ENCODE data around the gene PDE6C. TPM values are rescaled to one million over a fixed set of nuclear protein-coding genes. Genes with fewer than 3 reads are reported as not detected.

The PDE6C gene
- total RNA-seq (not detected in 2 replicates), polyA plus RNA-seq (not detected in 2 replicates), polyA minus RNA-seq (not detected in 2 replicates)
- not detected for total RNA-seq (2013)

GRCh38 chr10:93612311-93612710, at the start of gene PDE6C:
TSS of gene PDE6C (plus strand) at chr10:93612537. CDS start at chr10:93612726, 189 bp downstream.
- peaks cover 0 to 3% (median 0%) of the 10 kb centered on the region in 4 experiments for H3K27me3 ChIP-seq (replicated peaks in 1 of 4; ENCODE audit: control extremely low read depth in 1 of 4, control insufficient read depth in 3 of 4, insufficient read depth in 4 of 4, low read length in 3 of 4)
- H4K20me1 ChIP-seq (ENCODE audit: control insufficient read depth, insufficient read depth, low read length, poor library complexity, severe bottlenecking): no peaks in the 10 kb centered on the region
- intact Hi-C loops (cut with micrococcal nuclease): no loop called here
- TF ChIP-seq CTCF (IDR thresholded peaks at IDR 0.05): no peak
- TF ChIP-seq EZH2 (IDR thresholded peaks at IDR 0.05; ENCODE audit: borderline replicate concordance, insufficient read depth, low read depth, low read length, poor library complexity, severe bottlenecking): no peak
- no peak within 1 kb of the TSS for H2AFZ ChIP-seq (ENCODE audit: insufficient read depth, low read depth, low read length, poor library complexity, severe bottlenecking)
- H3K9me3 Mint-ChIP-seq (ENCODE audit: insufficient read depth): peaks cover under 1% of the 10 kb centered on the region
- WGBS (ENCODE audit: insufficient coverage): 94% methylated on average over 4 of the region's 6 CpGs
- no peak within 1 kb of the TSS for H3K27ac ChIP-seq (ENCODE audit: low read length in 2 of 2)
- no peaks in the 10 kb centered on the region for H3K36me3 ChIP-seq (replicated peaks in 1 of 2; ENCODE audit: control extremely low read depth in 1 of 2, control insufficient read depth in 1 of 2, extremely low read depth in 1 of 2, insufficient read depth in 2 of 2, low read length in 1 of 2)
- peaks cover 13% of the 10 kb centered on the region for H3K4me1 Mint-ChIP-seq
- CTCF ChIA-PET: no interaction called here
- peaks cover 20% of the 10 kb centered on the region for H3K27me3 Mint-ChIP-seq
- H3K4me2 ChIP-seq (replicated peaks; ENCODE audit: low read depth, low read length, poor library complexity, severe bottlenecking): no peak within 1 kb of the TSS
- POLR2A ChIA-PET: no interaction called here
- no peak within 1 kb of the TSS for H3K4me3 ChIP-seq (ENCODE audit: control extremely low read depth in 1 of 5, extremely low read depth in 1 of 5, insufficient read depth in 1 of 5, low read depth in 2 of 5, low read length in 4 of 5)
- peaks cover 0 to 6% (median 1%) of the 10 kb centered on the region in 3 donors for H3K9me3 ChIP-seq (ENCODE audit: control extremely low read depth in 1 of 3, control insufficient read depth in 2 of 3, insufficient read depth in 1 of 3, low read length in 2 of 3)
- H3K27ac Mint-ChIP-seq: no peak within 1 kb of the TSS
- no peaks in the 10 kb centered on the region for H3K79me2 ChIP-seq (ENCODE audit: control insufficient read depth, insufficient read depth, low read length)
- no peak within 1 kb of the TSS for H3K9ac ChIP-seq (ENCODE audit: low read length)
- peaks cover 8 to 11% of the 10 kb centered on the region in 2 donors for H3K4me1 ChIP-seq (ENCODE audit: control insufficient read depth in 2 of 2, insufficient read depth in 2 of 2, low read length in 2 of 2)
- DNase-seq (no peak), ATAC-seq (ENCODE audit: low read depth) (no peak)
- H3K4me3 Mint-ChIP-seq: no peak within 1 kb of the TSS

GRCh38 chr10:93565446-93565845, 46.9 kb upstream of the PDE6C start:
- Histone ChIP-seq H3K27me3 (replicated peaks in 1 of 4; ENCODE audit: control extremely low read depth in 1 of 4, control insufficient read depth in 3 of 4, insufficient read depth in 4 of 4, low read length in 3 of 4) (peaks cover 0 to 28% (median 8%) of the 10 kb centered on the region in 4 experiments), H3K79me2 (ENCODE audit: control insufficient read depth, insufficient read depth, low read length) (no peaks in the 10 kb centered on the region), H2AFZ (ENCODE audit: insufficient read depth, low read depth, low read length, poor library complexity, severe bottlenecking) (no peak overlapping the region), H3K9me3 (ENCODE audit: control extremely low read depth in 1 of 3, control insufficient read depth in 2 of 3, insufficient read depth in 1 of 3, low read length in 2 of 3) (no peaks in the 10 kb centered on the region), H4K20me1 (ENCODE audit: control insufficient read depth, insufficient read depth, low read length, poor library complexity, severe bottlenecking) (no peaks in the 10 kb centered on the region), H3K9ac (ENCODE audit: low read length) (no peak overlapping the region), H3K4me3 (ENCODE audit: control extremely low read depth in 1 of 5, extremely low read depth in 1 of 5, insufficient read depth in 1 of 5, low read depth in 2 of 5, low read length in 4 of 5) (no peak overlapping the region), H3K4me1 (ENCODE audit: control insufficient read depth in 2 of 2, insufficient read depth in 2 of 2, low read length in 2 of 2) (no peaks in the 10 kb centered on the region), H3K36me3 (replicated peaks in 1 of 2; ENCODE audit: control extremely low read depth in 1 of 2, control insufficient read depth in 1 of 2, extremely low read depth in 1 of 2, insufficient read depth in 2 of 2, low read length in 1 of 2) (no peaks in the 10 kb centered on the region), H3K4me2 (replicated peaks; ENCODE audit: low read depth, low read length, poor library complexity, severe bottlenecking) (no peak overlapping the region), H3K27ac (ENCODE audit: low read length in 2 of 2) (no peak overlapping the region)
- no peak overlapping the region for H3K27ac Mint-ChIP-seq
- no peaks in the 10 kb centered on the region for H3K9me3 Mint-ChIP-seq (ENCODE audit: insufficient read depth)
- WGBS (ENCODE audit: insufficient coverage): 75% methylated on average over 2 of the region's 3 CpGs
- no peak overlapping the region for H3K4me3 Mint-ChIP-seq
- H3K4me1 Mint-ChIP-seq: no peaks in the 10 kb centered on the region
- POLR2A ChIA-PET: no interaction called here
- intact Hi-C loops (cut with micrococcal nuclease): no loop called here
- ATAC-seq (ENCODE audit: low read depth) (no peak), DNase-seq (no peak)
- CTCF ChIA-PET: interaction anchor here (1.9 kb wide), 1 partner anchor 11 kb away, joined by 5 read pairs; no protein-coding TSS in a partner anchor
- H3K27me3 Mint-ChIP-seq: peaks cover 52% of the 10 kb centered on the region
- TF ChIP-seq CTCF (IDR thresholded peaks at IDR 0.05): no peak
- TF ChIP-seq EZH2 (IDR thresholded peaks at IDR 0.05; ENCODE audit: borderline replicate concordance, insufficient read depth, low read depth, low read length, poor library complexity, severe bottlenecking): no peak

All from B cell (primary cell).